ENCODE data around the gene NTRK2. TPM values are rescaled to one million over a fixed set of nuclear protein-coding genes. Genes with fewer than 3 reads are reported as not detected.

The NTRK2 gene
- total and polyA plus RNA-seq, 10 of the 15 experiments (the other 5 are each of a cell fraction or from before 2014, with no cell fraction given), result 0.42 to 4.6 (median 0.65) TPM

- no peak for TF ChIP-seq RELB (IDR thresholded peaks at IDR 0.05; ENCODE audit: low read depth)
- TF ChIP-seq CEBPZ (IDR thresholded peaks at IDR 0.05; ENCODE audit: low read depth, low read length), result no peak
- TF ChIP-seq SUPT20H (IDR thresholded peaks at IDR 0.05; ENCODE audit: borderline replicate concordance, control insufficient read depth, low read depth, low read length), result no peak
- TF ChIP-seq PRDM15 (CRISPR knock-in tag; IDR thresholded peaks at IDR 0.05), result no peak
Observed at GRCh38 chr9:85038061-85038460, 368.5 kb downstream of the NTRK2 start (continued).
